HG02885 (cell line): ENCODE results near the gene ADRM1.

Source experiments
- ATAC-seq: cut with Tn5 transposase; IDR thresholded peaks from one replicate; pipeline ENCODE4 v1.9.1; 2021; ENCODE audit warnings: mild to moderate bottlenecking; ENCODE audit not compliant: unreplicated experiment, poor library complexity

The ADRM1 gene

GRCh38 chr20:62334881-62335280, 32.1 kb downstream of the ADRM1 start:
- ATAC-seq: no peak

GRCh38 chr20:62335532-62335931, 32.7 kb downstream of the ADRM1 start:
- no peak for ATAC-seq

GRCh38 chr20:62336329-62336728, 33.5 kb downstream of the ADRM1 start:
- no peak for ATAC-seq

GRCh38 chr20:62336775-62337557, 34.2 kb downstream of the ADRM1 start:
- ATAC-seq: no peak

- ATAC-seq: no peak
Observed at GRCh38 chr20:62337558-62338293, 34.9 kb downstream of the ADRM1 start.

- no peak for ATAC-seq
Observed at GRCh38 chr20:62338294-62338620, 35.5 kb downstream of the ADRM1 start.

- peak; percentile 70 for ATAC-seq
Observed at GRCh38 chr20:62339647-62340062, 36.9 kb downstream of the ADRM1 start.

- ATAC-seq: no peak
Observed at GRCh38 chr20:62342910-62343309, 40.1 kb downstream of the ADRM1 start.

GRCh38 chr20:62344092-62344491, 41.3 kb downstream of the ADRM1 start:
- ATAC-seq: no peak

- ATAC-seq: no peak
Observed at GRCh38 chr20:62344782-62345181, 42.0 kb downstream of the ADRM1 start.

GRCh38 chr20:62345681-62346370, 43.0 kb downstream of the ADRM1 start:
- ATAC-seq: no peak

GRCh38 chr20:62346398-62347150, 43.8 kb downstream of the ADRM1 start:
- no peak for ATAC-seq

GRCh38 chr20:62347151-62347404, 44.3 kb downstream of the ADRM1 start:
- ATAC-seq: no peak

- ATAC-seq: no peak
Observed at GRCh38 chr20:62347445-62347844, 44.6 kb downstream of the ADRM1 start.

GRCh38 chr20:62348604-62349003, 45.8 kb downstream of the ADRM1 start:
- ATAC-seq: no peak

- ATAC-seq: no peak
Observed at GRCh38 chr20:62349556-62350097, 46.8 kb downstream of the ADRM1 start.

- no peak for ATAC-seq
Observed at GRCh38 chr20:62350098-62350628, 47.4 kb downstream of the ADRM1 start.

GRCh38 chr20:62350629-62351422, 48.0 kb downstream of the ADRM1 start:
- no peak for ATAC-seq
